AG10803 (cell line): ENCODE data around the gene RBBP8.

Experiments used
- DNase-seq: peaks from one replicate; pipeline ENCODE4 v3.0.0; 2010; ENCODE audit warnings: low read depth
- H3K4me3 ChIP-seq: 2 replicates; pipeline ENCODE4 v1.5.1; 2011; ENCODE audit warnings: mild to moderate bottlenecking, low read length, control low read depth
- TF ChIP-seq, protein P1 (sequence below): conservative IDR thresholded peaks from 2 replicates; pipeline ENCODE4 v1.5.1; 2011; ENCODE audit warnings: mild to moderate bottlenecking, low read length, control low read depth, inconsistent platforms

The RBBP8 gene

DNA sequence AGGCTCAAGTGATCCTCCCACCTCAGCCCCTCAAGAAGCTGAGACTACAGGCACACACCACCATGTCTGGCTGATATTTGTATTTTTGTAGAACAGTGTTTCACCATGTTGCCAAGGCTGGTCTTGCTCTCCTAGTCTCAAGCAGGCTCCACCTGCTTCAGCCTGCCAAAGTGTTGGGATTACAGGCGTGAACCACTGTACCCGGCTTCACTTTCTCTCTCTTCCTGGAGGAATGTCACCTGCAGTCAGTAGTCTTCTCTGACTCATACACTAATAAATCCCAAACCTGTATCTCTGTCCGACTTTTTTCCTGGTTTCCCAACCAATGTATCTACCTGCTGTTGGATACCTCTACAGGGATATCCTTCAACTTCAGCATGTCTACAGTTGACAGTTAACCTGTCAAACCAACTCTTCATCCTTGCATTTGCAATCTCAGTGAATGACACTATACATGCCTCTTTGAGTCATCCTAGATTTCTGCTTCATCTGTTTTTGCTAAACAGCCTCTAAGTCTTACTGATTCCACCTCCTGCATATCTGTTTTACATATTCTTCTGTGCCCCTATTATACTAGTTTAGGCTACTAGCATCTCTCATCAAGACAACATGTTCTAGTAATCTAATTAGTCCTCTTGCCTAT, 54.5 kb downstream of the RBBP8 start:
- TF ChIP-seq, protein P1, sequence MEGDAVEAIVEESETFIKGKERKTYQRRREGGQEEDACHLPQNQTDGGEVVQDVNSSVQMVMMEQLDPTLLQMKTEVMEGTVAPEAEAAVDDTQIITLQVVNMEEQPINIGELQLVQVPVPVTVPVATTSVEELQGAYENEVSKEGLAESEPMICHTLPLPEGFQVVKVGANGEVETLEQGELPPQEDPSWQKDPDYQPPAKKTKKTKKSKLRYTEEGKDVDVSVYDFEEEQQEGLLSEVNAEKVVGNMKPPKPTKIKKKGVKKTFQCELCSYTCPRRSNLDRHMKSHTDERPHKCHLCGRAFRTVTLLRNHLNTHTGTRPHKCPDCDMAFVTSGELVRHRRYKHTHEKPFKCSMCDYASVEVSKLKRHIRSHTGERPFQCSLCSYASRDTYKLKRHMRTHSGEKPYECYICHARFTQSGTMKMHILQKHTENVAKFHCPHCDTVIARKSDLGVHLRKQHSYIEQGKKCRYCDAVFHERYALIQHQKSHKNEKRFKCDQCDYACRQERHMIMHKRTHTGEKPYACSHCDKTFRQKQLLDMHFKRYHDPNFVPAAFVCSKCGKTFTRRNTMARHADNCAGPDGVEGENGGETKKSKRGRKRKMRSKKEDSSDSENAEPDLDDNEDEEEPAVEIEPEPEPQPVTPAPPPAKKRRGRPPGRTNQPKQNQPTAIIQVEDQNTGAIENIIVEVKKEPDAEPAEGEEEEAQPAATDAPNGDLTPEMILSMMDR = no peak
- no peak for DNase-seq
- H3K4me3 ChIP-seq = no peak overlapping the region

- DNase-seq = no peak
- TF ChIP-seq, protein P1 = no peak
- H3K4me3 ChIP-seq = no peak overlapping the region
Measured at GRCh38 chr18:22988208-22988607, 55.1 kb downstream of the RBBP8 start.

DNA sequence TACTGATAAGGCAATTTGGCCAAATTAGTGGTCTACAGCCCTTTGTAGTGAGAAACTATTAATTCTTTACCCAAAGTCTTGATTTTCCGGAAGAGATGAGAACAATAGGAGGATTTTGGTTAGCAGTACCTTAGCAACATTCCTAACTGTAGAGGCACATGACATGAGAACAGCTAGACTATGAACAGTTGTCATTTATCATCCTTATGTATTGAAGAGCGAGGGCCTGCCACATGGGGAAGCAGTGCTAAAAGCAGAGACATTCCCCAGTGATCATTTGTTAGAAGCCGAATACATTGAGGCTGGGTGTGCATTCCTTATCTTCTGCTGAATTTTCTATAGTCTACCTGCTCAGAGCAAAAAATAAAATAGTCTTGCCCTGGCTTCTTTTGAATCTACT, 65.2 kb downstream of the RBBP8 start:
- no peak for DNase-seq
- H3K4me3 ChIP-seq = no peak overlapping the region
- TF ChIP-seq, protein P1 = no peak

DNA sequence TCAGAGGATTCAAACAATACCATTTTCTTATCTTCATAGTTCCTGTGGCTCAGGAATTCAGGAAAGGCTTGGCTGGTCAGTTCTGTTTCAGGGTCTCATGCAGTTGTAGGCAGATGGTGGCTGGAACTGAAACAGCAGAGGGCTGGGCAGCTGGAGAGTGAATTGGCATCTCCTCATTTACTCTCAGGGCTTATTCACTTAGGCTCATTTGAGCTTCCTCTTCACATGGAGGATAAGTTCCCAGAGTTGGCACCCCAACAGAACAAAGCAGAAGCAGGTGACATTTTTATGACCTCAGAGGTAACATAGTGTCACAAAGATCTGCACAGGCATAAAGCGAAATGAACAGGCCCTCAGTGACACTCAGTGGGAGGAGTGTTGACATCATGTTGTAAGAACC, 66.1 kb downstream of the RBBP8 start:
- peak; percentile 33 for DNase-seq
- TF ChIP-seq, protein P1 = no peak
- H3K4me3 ChIP-seq = no peak overlapping the region

GRCh38 chr18:22999647-23000046, 66.5 kb downstream of the RBBP8 start:
- no peak for DNase-seq
- H3K4me3 ChIP-seq = no peak overlapping the region
- TF ChIP-seq, protein P1 = no peak

- no peak for DNase-seq
- no peak overlapping the region for H3K4me3 ChIP-seq
- TF ChIP-seq, protein P1 = no peak
Measured at GRCh38 chr18:23003289-23003688, 70.2 kb downstream of the RBBP8 start.

- DNase-seq = no peak
- TF ChIP-seq, protein P1 = no peak
- H3K4me3 ChIP-seq = no peak overlapping the region
Measured at GRCh38 chr18:23012249-23012648, 79.1 kb downstream of the RBBP8 start.
